Esophagus (tissue), 2 donors: ENCODE measurements around the gene ARVCF. TPM values are rescaled to one million over a fixed set of nuclear protein-coding genes. Genes with fewer than 3 reads are reported as not detected.
A peak's percentile ranks its signal among the peaks of the same experiment; 100 is the strongest.

Source experiments
- H3K27ac ChIP-seq, 2 donors: one replicate each; pipeline ENCODE4 v1.5.1; 2013; ENCODE audit warnings: low read depth in 2 of 2, mild to moderate bottlenecking in 2 of 2, inconsistent platforms in 1 of 2, low read length in 1 of 2, moderate library complexity in 1 of 2
- H3K27me3 ChIP-seq, 2 donors: one replicate each; pipeline ENCODE4 v1.6.1; 2013; ENCODE audit warnings: low read length in 2 of 2, control low read depth in 1 of 2, mild to moderate bottlenecking in 1 of 2; ENCODE audit not compliant: insufficient read depth in 2 of 2, control insufficient read depth in 1 of 2
- H3K36me3 ChIP-seq, 2 donors: one replicate each; pipeline ENCODE4 v1.6.1; 2013; ENCODE audit warnings: low read length in 1 of 2; ENCODE audit not compliant: control insufficient read depth in 2 of 2, insufficient read depth in 2 of 2
- H3K4me1 ChIP-seq, 2 donors: one replicate each; pipeline ENCODE4 v1.6.1; 2013; ENCODE audit warnings: low read length in 1 of 2; ENCODE audit not compliant: control insufficient read depth in 2 of 2, insufficient read depth in 2 of 2
- H3K4me3 ChIP-seq, 2 donors: one replicate each; pipeline ENCODE4 v1.5.1; 2013; ENCODE audit warnings: low read length in 2 of 2, mild to moderate bottlenecking in 2 of 2, low read depth in 1 of 2, moderate library complexity in 1 of 2
- H3K9me3 ChIP-seq, 2 donors: one replicate each; pipeline ENCODE4 v1.6.1; 2013; ENCODE audit warnings: mild to moderate bottlenecking in 2 of 2, low read depth in 1 of 2, low read length in 1 of 2, moderate library complexity in 1 of 2; ENCODE audit not compliant: control insufficient read depth in 2 of 2, insufficient read depth in 1 of 2
- WGBS, 2 donors: extraction: QIAGEN DNeasy Blood & Tissue Kit; methylation state at CpG; one replicate each; pipeline ENCODE4 v1.1.7; 2013; 5-methylcytosine and 5-hydroxymethylcytosine counted together
- polyA plus RNA-seq, 2 donors: library from polyadenylated mRNA; stranded (reverse); fragments of 200-250 nt; gene quantifications; one replicate each; pipeline ENCODE4 v1.2.3, GENCODE V29; 2013
- donor health status: healthy with polysubstance abuse.
- donor health status: Bipolar disorder and iron deficiency.

Gene ARVCF
- polyA plus RNA-seq, 2 donors = 3.4 to 5.5 TPM

DNA sequence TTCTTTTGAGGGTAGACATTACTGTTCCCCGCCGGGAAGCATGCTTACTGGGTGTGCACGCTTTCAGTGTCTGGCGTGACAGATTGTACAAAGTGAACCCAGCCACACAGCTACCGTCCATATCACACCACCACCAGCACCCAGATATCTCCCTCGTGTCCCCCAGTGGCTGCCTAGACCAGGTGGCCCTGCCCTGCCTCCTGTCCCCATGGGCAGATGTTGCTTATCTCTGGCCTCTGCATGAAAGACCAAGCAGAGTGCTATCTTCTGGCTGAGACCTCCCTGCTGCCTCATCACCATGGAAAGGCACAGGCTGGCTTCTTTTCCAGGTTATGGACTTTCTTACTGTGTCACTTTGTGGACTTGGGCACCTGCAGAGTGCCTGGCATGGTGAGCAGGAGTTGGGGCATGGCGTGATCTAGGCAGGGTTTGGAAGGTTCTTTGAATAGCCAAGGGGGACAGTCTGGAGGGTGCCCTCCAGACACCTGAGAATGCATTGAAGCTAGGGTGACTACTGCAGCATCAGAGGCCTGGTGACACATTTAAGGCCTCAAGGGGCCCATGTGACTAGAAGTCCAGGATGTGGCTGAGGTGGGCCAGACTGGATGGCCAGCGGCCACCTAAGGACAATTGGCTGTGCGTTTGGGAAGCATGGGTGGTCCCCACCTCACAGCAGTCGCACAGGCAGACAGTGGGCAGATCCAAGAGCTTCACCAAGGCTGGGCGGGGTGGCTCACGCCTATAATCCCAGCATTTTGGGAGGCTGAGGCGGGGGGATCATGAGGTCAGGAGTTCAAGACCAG lies 9.0 kb upstream of the ARVCF start:
- peaks cover 9 to 11% of the 10 kb centered on the region in 2 donors for H3K4me1 ChIP-seq
- H3K9me3 ChIP-seq = no peaks in the 10 kb centered on the region
- H3K27ac ChIP-seq = no peak overlapping the region
- 95 to 96% methylated on average over 13 of the region's 13 CpGs for WGBS, 2 donors
- H3K27me3 ChIP-seq = no peaks in the 10 kb centered on the region
- H3K36me3 ChIP-seq = peaks cover 0 to 6% of the 10 kb centered on the region in 2 donors
- no peak overlapping the region for H3K4me3 ChIP-seq

DNA sequence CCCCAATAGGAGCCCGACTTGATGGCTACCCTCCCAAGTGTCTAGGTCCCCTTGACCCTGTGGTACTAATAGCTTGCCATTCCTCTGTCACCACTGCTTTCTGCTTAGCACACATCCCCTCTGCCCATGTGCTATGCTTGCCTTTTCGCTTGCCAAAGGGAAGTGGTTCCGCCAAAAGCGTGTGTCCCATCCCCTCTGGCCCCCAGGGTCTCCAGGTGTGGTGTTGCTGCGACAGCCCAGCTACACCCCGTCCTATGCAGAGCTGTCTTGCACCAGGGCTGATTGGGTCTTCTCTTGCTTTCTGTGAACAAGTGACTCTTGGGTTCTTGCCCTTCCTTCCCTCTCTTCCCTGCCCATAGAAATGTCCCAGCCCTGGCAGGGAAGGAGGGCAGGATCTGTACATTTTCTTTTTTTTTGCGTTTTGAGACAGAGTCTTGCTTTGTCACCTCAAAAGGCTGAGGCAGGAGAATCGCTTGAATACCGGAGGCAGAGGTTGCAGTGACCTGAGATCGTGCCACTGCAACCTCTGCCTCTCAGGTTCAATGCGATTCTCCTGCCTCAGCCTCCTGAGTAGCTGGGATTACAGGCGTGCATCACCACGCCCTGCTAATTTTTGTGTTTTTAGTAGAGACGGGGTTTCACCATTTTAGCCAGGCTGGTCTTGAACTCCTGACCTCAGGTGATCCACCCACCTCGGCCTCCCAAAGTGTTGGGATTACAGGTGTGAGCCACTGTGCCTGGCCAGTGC lies 8.2 kb upstream of the ARVCF start:
- H3K4me1 ChIP-seq = peaks cover 9 to 16% of the 10 kb centered on the region in 2 donors
- WGBS, 2 donors = 91 to 93% methylated on average over 15 of the region's 15 CpGs
- H3K27me3 ChIP-seq = no peaks in the 10 kb centered on the region

DNA sequence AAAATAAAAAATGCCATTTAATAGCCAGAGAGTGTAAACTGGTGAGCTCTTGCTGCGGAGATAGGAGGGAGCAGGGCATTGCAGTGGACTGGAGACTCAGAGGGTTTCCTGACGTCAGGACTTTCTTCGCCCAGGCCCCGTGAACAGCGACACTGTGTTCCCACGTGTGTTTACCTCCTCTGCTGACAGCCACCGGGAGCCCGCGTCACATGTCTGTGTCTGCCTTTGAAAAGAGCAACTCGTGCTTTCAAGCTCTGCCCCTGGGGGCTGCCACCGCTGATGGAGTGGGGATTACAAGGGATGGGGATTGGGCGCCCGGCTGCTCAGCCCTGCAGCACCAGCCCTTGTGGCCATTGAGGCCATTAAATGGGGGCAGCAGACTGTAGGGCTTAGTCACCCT lies 7.6 kb upstream of the ARVCF start:
- WGBS, 2 donors = 81 to 82% methylated on average over 13 of the region's 13 CpGs
- peaks cover 9 to 16% of the 10 kb centered on the region in 2 donors for H3K4me1 ChIP-seq
- peaks cover 0 to 6% of the 10 kb centered on the region in 2 donors for H3K36me3 ChIP-seq
- H3K27ac ChIP-seq = no peak overlapping the region
- no peak overlapping the region for H3K4me3 ChIP-seq
- H3K27me3 ChIP-seq = no peaks in the 10 kb centered on the region
- no peaks in the 10 kb centered on the region for H3K9me3 ChIP-seq

More for the DNA sequence above, 8.2 kb upstream of the ARVCF start:
- no peak overlapping the region for H3K4me3 ChIP-seq
- no peaks in the 10 kb centered on the region for H3K9me3 ChIP-seq
- no peak overlapping the region for H3K27ac ChIP-seq
- peaks cover 0 to 6% of the 10 kb centered on the region in 2 donors for H3K36me3 ChIP-seq

DNA sequence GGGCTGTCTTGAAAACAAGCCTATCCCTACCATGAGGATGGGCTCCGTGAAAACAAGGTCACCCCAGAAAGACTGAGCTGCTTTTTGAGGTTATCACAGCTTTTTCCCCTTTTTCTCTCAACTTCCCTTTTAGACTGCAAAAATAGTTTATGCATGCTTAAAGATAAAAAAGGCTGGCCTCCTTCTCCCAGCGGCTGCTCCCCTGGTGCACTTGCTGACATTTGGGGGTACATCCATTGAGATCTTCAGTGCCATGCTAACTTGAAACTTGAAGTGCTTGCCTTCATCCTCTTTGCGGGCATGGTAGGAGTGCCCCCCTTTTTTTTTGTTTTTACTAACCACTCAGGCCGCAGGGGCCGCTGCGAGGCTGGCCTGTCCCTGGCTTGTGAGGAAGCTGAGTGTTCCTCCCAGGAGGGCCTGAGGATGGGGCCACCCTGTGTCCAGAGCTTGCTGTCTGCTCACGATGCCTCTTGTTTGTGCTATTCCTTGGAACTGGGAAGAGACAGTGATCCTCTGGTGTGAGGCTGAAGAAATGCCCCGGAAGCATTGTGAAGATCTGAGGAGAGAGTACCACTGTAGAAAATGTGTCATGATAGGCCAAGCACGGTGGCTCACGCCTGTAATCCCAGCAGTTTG lies 6.5 kb upstream of the ARVCF start:
- H3K9me3 ChIP-seq = no peaks in the 10 kb centered on the region
- H3K4me3 ChIP-seq = no peak overlapping the region
- 82 to 89% methylated on average over 10 of the region's 10 CpGs for WGBS, 2 donors
- no peak overlapping the region for H3K27ac ChIP-seq
- H3K36me3 ChIP-seq = peaks cover 0 to 3% of the 10 kb centered on the region in 2 donors
- no peaks in the 10 kb centered on the region for H3K27me3 ChIP-seq
- peaks cover 9 to 16% of the 10 kb centered on the region in 2 donors for H3K4me1 ChIP-seq

DNA sequence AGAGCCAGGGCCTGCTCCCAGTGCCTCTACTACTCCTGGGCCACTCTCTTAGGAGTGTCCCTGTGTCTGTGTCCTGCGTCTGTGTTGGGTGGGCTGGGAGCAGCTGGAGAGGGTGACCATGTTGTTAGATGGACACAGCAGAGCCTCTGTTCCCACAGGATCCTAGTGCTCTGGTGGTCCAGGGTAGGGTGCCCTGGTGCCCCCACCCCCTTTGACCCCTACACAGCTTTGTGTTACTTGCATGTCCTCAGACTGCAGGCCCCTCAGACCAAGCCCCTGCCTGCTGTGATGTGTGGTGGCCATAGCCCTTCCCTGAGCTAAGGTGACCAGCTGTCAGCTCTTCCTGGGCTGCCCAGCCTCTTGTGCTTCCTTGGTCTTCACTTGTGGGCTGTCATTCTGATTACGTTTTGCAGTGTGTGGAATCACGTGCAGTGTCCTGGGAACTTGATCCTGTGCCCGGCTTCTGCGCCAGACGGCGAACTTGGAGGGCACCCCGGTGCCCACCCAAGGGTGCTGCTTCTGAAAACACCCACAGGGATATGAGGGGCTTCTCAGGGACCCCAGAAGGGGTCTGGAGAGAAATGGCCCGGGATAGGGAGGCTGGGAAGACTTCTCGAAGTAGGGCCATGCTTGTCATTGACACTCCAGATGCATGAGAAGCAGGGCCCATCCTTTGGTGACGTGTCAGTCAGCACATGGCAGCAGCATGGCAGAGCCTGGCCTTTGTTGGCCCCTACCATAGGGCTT lies 5.8 kb upstream of the ARVCF start:
- no peaks in the 10 kb centered on the region for H3K9me3 ChIP-seq
- H3K27me3 ChIP-seq = no peaks in the 10 kb centered on the region
- 87 to 92% methylated on average over 11 of the region's 11 CpGs for WGBS, 2 donors
- H3K27ac ChIP-seq = peak overlapping the region in 1 of 2 donors; percentile 34
- peaks cover 0 to 3% of the 10 kb centered on the region in 2 donors for H3K36me3 ChIP-seq
- H3K4me3 ChIP-seq = no peak overlapping the region
- peaks cover 9 to 16% of the 10 kb centered on the region in 2 donors for H3K4me1 ChIP-seq

DNA sequence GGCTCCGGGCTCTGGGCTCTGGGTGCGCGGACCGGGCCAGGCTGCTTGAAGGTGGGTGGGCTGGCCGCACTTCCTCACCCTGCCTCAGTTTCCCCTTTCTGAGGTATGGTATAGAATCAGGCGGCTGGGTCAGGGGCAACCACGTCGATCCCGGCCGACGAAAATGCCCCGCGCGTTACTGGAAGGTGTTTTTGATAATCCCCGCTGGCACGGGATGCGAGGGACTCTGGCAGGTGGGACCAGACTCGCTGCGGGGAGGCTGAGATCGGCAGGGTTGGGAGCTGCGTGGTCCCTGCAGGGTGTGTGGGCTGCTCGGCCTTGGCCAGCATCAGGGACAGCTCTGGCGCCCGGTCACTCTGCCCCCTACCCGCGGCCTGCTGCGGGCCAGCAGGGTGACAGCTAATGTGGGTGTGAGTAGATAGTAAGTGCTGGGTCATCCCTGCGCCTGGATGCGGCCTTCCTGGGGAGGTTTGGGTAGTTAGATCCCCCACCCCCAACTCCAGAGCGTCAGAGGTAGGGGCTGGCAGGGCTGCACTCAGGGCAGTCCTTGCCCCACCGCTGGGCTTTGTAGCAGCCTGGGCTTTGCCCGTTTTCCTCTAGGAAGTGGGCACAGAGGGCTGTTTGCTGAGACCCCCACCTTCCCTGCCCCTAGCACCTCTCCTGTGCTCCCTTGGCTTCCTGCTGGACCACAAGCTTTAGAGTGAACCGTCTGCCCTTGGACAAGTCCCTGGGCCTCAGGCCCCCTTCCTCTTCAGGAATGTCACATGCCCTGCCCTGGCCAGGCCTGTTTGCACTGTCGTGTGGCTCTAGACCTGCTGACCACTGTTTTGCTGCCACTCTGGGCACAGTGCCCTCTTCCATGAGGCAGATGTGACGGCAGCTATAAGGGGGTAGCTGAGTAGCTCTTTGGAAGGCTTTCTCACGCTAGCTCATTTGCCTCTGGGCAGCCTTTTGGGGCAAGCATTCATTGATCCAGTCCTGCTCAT lies 4.9 kb upstream of the ARVCF start:
- no peaks in the 10 kb centered on the region for H3K27me3 ChIP-seq
- H3K36me3 ChIP-seq = peaks cover 0 to 3% of the 10 kb centered on the region in 2 donors
- peaks cover 9 to 20% of the 10 kb centered on the region in 2 donors for H3K4me1 ChIP-seq
- H3K27ac ChIP-seq = peak overlapping the region; percentile 78 to 80
- H3K9me3 ChIP-seq = no peaks in the 10 kb centered on the region
- H3K4me3 ChIP-seq = peak overlapping the region; percentile 75 to 99
- WGBS, 2 donors = 2 to 3% methylated on average over 32 to 36 of the region's 36 CpGs

DNA sequence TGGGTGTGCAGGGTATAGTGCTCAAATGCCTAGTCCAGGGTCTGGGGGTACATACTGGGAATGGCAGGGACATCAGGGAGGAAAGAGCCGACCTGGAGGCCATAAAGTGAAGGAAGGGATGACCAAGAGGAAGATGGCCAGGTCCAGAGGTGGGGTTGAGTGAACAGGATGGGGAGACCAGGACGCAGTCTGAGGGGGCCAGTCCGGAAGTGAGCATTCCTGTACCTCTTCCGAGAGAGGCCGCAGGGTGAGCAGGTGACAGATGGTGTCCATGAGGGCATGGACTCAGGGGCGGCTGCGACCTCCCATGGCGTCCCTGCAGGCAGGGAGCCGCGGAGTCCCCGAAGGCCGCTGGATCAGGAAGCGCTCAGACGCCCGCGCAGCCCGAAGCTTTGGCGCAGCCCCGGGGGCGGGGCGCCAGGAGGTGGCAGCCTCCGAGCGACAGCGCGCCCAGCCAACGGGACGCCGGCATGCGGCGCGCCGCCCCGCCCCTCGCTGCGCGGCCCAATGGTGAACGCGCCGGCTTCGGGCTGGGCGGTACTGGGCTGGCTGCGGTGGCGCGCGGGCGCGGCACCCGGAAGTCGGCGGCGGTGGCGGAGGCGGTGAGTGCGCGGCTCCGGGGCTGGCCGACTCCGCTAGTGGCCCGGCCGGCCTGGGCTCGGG lies 4.0 kb upstream of the ARVCF start, which contains the start of gene TANGO2:
Gene TANGO2, plus strand, starts transcription at position 578 of the 663 bp plus-strand sequence. CDS start 15,689 bp downstream, outside the sequence.
- H3K9me3 ChIP-seq = no peaks in the 10 kb centered on the region
- 0 to 1% methylated on average over 40 to 61 of the region's 61 CpGs for WGBS, 2 donors
- peak within 1 kb of the TSS; percentile 75 to 99 for H3K4me3 ChIP-seq
- no peaks in the 10 kb centered on the region for H3K27me3 ChIP-seq
- peak within 1 kb of the TSS; percentile 80 to 86 for H3K27ac ChIP-seq
- peaks cover 9 to 20% of the 10 kb centered on the region in 2 donors for H3K4me1 ChIP-seq
- H3K36me3 ChIP-seq = peaks cover 0 to 3% of the 10 kb centered on the region in 2 donors
